Vagina (tissue), 2 donors: ENCODE data around the gene IDI1.

ENCODE experiments used
- CTCF ChIP-seq, 3 experiments: fragments of 450-650 bp in 2 of 3; fragments of 200-600 bp in 1 of 3; sonication (generic) in 1 of 3; IDR thresholded peaks; one replicate each; pipeline ENCODE4 v1.5.1; 2017 to 2019; ENCODE audit warnings: antibody characterized with exemption in 3 of 3, mild to moderate bottlenecking in 2 of 3, moderate library complexity in 2 of 3
- POLR2A ChIP-seq, 2 donors: fragments of 450-650 bp; IDR thresholded peaks; one replicate each; pipeline ENCODE4 v1.6.1; 2017; ENCODE audit warnings: antibody characterized with exemption in 2 of 2, mild to moderate bottlenecking in 2 of 2, moderate library complexity in 2 of 2
- POLR2AphosphoS5 ChIP-seq, 2 donors: sonication (generic); formaldehyde crosslinking; IDR thresholded peaks; one replicate each; pipeline ENCODE4 v1.9.0; 2017; ENCODE audit warnings: antibody characterized with exemption in 2 of 2, mild to moderate bottlenecking in 2 of 2, low read depth in 1 of 2; ENCODE audit not compliant: insufficient read depth in 1 of 2

- TF ChIP-seq CTCF (IDR thresholded peaks at IDR 0.05): no peak
- no peak for TF ChIP-seq POLR2AphosphoS5 (IDR thresholded peaks at IDR 0.05; ENCODE audit: insufficient read depth in 1 of 2, low read depth in 1 of 2)
- no peak for TF ChIP-seq POLR2A (IDR thresholded peaks at IDR 0.05)
These were observed 22.3 kb downstream of the IDI1 start for GRCh38 chr10:1026578-1026977.
